ACC112 (cell line): ENCODE data around the gene FAM98A.
A peak's percentile ranks its signal among the peaks of the same experiment; 100 is the strongest.

Experiments
- H2AFZ ChIP-seq: fragments of 200-600 bp; sonication (generic); one replicate; pipeline ENCODE4 v1.6.0; 2017; ENCODE audit warnings: antibody characterized with exemption, low read length; ENCODE audit not compliant: unreplicated experiment
- H3K27ac ChIP-seq: fragments of 200-600 bp; sonication (generic); 2 replicates; pipeline ENCODE4 v1.5.1; 2014; ENCODE audit warnings: low read depth, mild to moderate bottlenecking, antibody characterized with exemption, low read length, moderate library complexity
- H3K27me3 ChIP-seq: fragments of 200-600 bp; sonication (generic); 2 replicates; pipeline ENCODE4 v1.6.1; 2014; ENCODE audit warnings: mild to moderate bottlenecking, antibody characterized with exemption, low read length, moderate library complexity, mixed read lengths; ENCODE audit not compliant: insufficient read depth
- H3K36me3 ChIP-seq: fragments of 200-600 bp; sonication (generic); 2 replicates; pipeline ENCODE4 v1.6.1; 2016; ENCODE audit warnings: mild to moderate bottlenecking, antibody characterized with exemption, low read length, moderate library complexity, mixed read lengths; ENCODE audit not compliant: insufficient read depth
- H3K4me1 ChIP-seq: fragments of 200-600 bp; sonication (generic); one replicate; pipeline ENCODE4 v1.6.1; 2016; ENCODE audit warnings: low read length, mixed read lengths; ENCODE audit not compliant: insufficient read depth, unreplicated experiment, control insufficient read depth
- H3K4me3 ChIP-seq: fragments of 200-600 bp; sonication (generic); 2 replicates; pipeline ENCODE4 v1.5.1; 2014; ENCODE audit warnings: mild to moderate bottlenecking, low read depth, low read length
- H3K79me2 ChIP-seq: fragments of 200-600 bp; sonication (generic); one replicate; pipeline ENCODE4 v1.6.0; 2016; ENCODE audit warnings: low read length; ENCODE audit not compliant: control insufficient read depth, unreplicated experiment, insufficient read depth

FAM98A gene

GRCh38 chr2:33598561-33599174 lies 431 bp downstream of the FAM98A start:
- Histone ChIP-seq H3K79me2 (peaks cover 44% of the 10 kb centered on the region), H2AFZ (peak overlapping the region; percentile 77), H3K27me3 (no peaks in the 10 kb centered on the region)

GRCh38 chr2:33597026-33597425 lies 2.1 kb downstream of the FAM98A start:
- Histone ChIP-seq H2AFZ (no peak overlapping the region), H3K4me1 (peaks cover 12% of the 10 kb centered on the region), H3K27ac (no peak overlapping the region), H3K4me3 (peak overlapping the region; percentile 89), H3K79me2 (peaks cover 57% of the 10 kb centered on the region), H3K27me3 (no peaks in the 10 kb centered on the region), H3K36me3 (peaks cover 5% of the 10 kb centered on the region; the same call in 1 of the 2 replicates)

More at GRCh38 chr2:33598561-33599174, 431 bp downstream of the FAM98A start:
- peaks cover 5% of the 10 kb centered on the region; the same call in 1 of the 2 replicates for H3K36me3 ChIP-seq
- H3K4me3 ChIP-seq = peak overlapping the region; percentile 89
- peaks cover 12% of the 10 kb centered on the region for H3K4me1 ChIP-seq
- H3K27ac ChIP-seq = peak overlapping the region; percentile 45; the same call in 1 of the 2 replicates

GRCh38 chr2:33595385-33595784 lies 3.7 kb downstream of the FAM98A start:
- H3K27me3 ChIP-seq = no peaks in the 10 kb centered on the region
- H3K79me2 ChIP-seq = peaks cover 63% of the 10 kb centered on the region
- H3K4me3 ChIP-seq = no peak overlapping the region; the same call in 1 of the 2 replicates
- no peak overlapping the region for H3K27ac ChIP-seq
- H2AFZ ChIP-seq = no peak overlapping the region
- peaks cover 12% of the 10 kb centered on the region for H3K4me1 ChIP-seq
- H3K36me3 ChIP-seq = peaks cover 11% of the 10 kb centered on the region

- Histone ChIP-seq H3K36me3 (peaks cover 31% of the 10 kb centered on the region), H2AFZ (no peak overlapping the region), H3K4me3 (no peak overlapping the region), H3K79me2 (peaks cover 31% of the 10 kb centered on the region), H3K4me1 (peaks cover 12% of the 10 kb centered on the region), H3K27ac (peak overlapping the region; percentile 9; the same call in 1 of the 2 replicates), H3K27me3 (no peaks in the 10 kb centered on the region)
Measured at GRCh38 chr2:33589444-33589843, 9.7 kb downstream of the FAM98A start.

- peaks cover 21% of the 10 kb centered on the region for H3K79me2 ChIP-seq
- H3K36me3 ChIP-seq = peaks cover 31% of the 10 kb centered on the region
Measured at GRCh38 chr2:33588232-33588631, 10.9 kb downstream of the FAM98A start.

GRCh38 chr2:33586766-33587165 lies 12.3 kb downstream of the FAM98A start:
- Histone ChIP-seq H2AFZ (no peak overlapping the region), H3K27ac (no peak overlapping the region), H3K4me1 (peaks cover 12% of the 10 kb centered on the region), H3K79me2 (peaks cover 13% of the 10 kb centered on the region), H3K4me3 (no peak overlapping the region), H3K36me3 (peaks cover 31% of the 10 kb centered on the region), H3K27me3 (no peaks in the 10 kb centered on the region)

More at GRCh38 chr2:33588232-33588631, 10.9 kb downstream of the FAM98A start:
- peaks cover 12% of the 10 kb centered on the region for H3K4me1 ChIP-seq
- H3K27me3 ChIP-seq = no peaks in the 10 kb centered on the region
- H3K27ac ChIP-seq = no peak overlapping the region
- no peak overlapping the region for H3K4me3 ChIP-seq
- no peak overlapping the region for H2AFZ ChIP-seq

GRCh38 chr2:33583194-33583938 lies 15.7 kb downstream of the FAM98A start:
- Histone ChIP-seq H3K79me2 (no peaks in the 10 kb centered on the region), H3K4me1 (peaks cover 5% of the 10 kb centered on the region), H3K27ac (no peak overlapping the region), H3K4me3 (no peak overlapping the region), H2AFZ (no peak overlapping the region), H3K27me3 (no peaks in the 10 kb centered on the region), H3K36me3 (peaks cover 21% of the 10 kb centered on the region)

GRCh38 chr2:33581872-33582271 lies 17.2 kb downstream of the FAM98A start:
- Histone ChIP-seq H3K27ac (no peak overlapping the region), H3K27me3 (no peaks in the 10 kb centered on the region), H3K4me1 (peaks cover 5% of the 10 kb centered on the region), H2AFZ (no peak overlapping the region), H3K79me2 (no peaks in the 10 kb centered on the region), H3K36me3 (peaks cover 13% of the 10 kb centered on the region), H3K4me3 (no peak overlapping the region)

- Histone ChIP-seq H3K36me3 (no peaks in the 10 kb centered on the region; the same call in 1 of the 2 replicates), H3K79me2 (no peaks in the 10 kb centered on the region), H2AFZ (no peak overlapping the region), H3K27me3 (no peaks in the 10 kb centered on the region), H3K4me1 (peaks cover 5% of the 10 kb centered on the region), H3K27ac (no peak overlapping the region), H3K4me3 (no peak overlapping the region)
Measured at GRCh38 chr2:33579227-33579626, 19.9 kb downstream of the FAM98A start.

- Histone ChIP-seq H3K79me2 (no peaks in the 10 kb centered on the region), H3K27me3 (no peaks in the 10 kb centered on the region), H2AFZ (no peak overlapping the region), H3K4me3 (0 out of 2 replicates have a peak overlapping the region, but pooled peaks have one; percentile 11), H3K36me3 (no peaks in the 10 kb centered on the region; the same call in 1 of the 2 replicates), H3K4me1 (peaks cover 5% of the 10 kb centered on the region), H3K27ac (no peak overlapping the region)
Measured at GRCh38 chr2:33577668-33578067, 21.4 kb downstream of the FAM98A start.
